HG03565 (cell line): ENCODE results near the gene TRIM67.
A peak's percentile ranks its signal among the peaks of the same experiment; 100 is the strongest.

ENCODE experiments used
- ATAC-seq: cut with Tn5 transposase; IDR thresholded peaks from one replicate; pipeline ENCODE4 v1.9.1; 2021; ENCODE audit warnings: mild to moderate bottlenecking, moderate library complexity; ENCODE audit not compliant: unreplicated experiment

The TRIM67 gene

DNA sequence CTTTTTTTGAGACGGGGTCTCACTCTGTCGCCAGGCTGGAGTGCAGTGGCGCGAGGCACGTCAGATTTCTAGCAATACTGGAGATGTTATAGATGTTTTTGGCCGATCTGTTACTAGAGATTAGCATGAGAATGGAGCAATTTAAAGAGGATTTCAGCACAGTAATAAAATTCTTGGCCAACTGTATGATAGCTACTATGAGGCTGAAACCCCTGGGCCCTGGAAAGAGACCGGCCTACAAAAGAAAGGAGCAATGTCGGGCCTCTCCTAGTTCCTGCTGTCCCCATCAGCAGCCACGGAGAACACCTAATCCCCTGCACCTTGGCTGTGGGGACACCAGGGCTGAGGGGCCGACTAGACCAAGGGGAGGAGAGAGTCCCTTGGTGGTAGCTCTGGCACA lies 69.7 kb downstream of the TRIM67 start:
- no peak for ATAC-seq

DNA sequence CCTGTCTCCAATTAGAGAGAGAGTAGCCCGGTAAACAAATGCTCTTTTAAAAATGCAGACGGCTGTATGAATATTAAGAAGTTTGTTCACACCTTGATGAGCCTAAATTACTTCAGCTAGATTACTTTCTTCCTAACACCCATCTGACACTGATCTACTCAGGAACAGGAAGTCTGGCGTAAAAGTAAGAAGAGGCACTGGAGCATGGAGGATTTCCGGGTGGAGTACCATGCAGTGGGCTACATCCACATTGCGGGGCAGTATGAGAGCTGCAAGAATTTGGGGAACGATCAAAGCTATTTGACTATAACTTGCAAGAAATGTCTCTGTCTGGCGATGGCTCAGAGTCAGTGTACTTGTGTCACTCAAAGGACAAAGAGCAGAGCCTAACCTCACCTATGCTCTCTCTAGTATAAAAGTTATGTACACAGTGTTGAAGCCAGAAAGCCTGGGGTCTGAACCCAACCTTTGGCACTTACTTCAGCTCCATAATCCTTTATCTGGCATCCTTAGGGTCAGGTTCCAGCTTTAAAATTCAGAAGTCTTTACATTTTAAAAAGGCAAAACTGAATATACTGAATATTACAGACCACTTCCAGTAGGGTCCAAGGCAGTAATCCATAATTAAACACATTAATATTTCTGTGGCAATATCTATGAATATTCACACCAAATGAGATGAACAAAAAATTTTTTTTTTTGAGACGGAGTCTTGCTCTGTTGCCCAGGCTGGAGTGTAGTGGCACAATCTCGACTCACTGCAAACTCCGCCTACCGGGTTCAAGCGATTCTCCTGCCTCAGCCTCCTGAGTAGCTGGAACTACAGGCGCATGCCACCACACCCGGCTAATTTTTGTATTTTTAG lies 71.2 kb downstream of the TRIM67 start:
- ATAC-seq = peak; percentile 49

DNA sequence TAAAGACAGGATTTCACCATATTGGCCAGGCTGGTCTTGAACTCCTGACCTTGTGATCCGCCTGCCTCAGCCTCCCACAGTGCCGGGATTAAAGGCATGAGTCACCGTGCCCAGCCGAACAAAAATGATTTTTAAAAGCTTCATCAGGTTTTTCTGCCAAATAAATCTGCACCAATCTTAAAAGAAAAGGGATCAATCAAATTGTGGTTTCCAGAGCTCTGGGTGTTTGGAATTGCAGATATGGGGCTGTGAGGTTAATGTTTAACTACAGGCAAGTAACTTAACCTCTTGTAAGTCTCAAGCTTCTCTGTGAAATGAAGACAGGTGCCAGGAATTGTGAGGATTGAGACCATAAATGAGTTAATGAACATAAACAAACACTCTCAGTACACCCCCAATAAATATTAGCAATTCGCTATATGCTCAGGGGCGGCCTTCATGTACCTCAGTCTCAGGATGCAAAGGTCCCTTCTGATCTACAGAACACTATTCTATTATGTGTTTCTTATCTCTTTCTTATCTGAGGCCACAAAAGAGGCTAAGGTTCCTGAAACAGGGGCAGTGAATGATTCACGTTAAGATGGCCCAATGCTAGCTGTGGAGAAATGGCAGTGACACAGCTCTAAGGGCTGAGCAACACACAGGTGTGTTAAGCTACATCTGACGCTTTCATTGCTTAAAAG lies 72.0 kb downstream of the TRIM67 start:
- no peak for ATAC-seq

DNA sequence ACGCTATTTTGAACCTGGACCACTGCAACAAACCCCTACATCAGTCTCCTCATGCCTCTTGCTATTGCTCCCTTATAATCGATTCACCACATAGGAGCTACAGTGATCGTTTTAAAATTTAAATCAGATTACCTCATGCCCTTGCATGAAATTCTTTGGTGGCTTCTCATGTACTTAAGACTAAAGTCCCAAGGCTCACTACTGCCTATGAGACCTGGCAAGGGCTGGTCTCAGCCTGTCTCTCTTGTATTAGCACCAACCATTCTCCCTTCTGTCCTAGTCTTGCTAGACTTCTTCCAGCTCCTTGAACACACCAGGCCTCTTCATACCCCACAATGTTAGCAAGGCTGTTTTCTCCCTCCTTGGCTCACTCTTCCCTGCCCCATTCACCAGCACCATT lies 72.6 kb downstream of the TRIM67 start:
- ATAC-seq = no peak

DNA sequence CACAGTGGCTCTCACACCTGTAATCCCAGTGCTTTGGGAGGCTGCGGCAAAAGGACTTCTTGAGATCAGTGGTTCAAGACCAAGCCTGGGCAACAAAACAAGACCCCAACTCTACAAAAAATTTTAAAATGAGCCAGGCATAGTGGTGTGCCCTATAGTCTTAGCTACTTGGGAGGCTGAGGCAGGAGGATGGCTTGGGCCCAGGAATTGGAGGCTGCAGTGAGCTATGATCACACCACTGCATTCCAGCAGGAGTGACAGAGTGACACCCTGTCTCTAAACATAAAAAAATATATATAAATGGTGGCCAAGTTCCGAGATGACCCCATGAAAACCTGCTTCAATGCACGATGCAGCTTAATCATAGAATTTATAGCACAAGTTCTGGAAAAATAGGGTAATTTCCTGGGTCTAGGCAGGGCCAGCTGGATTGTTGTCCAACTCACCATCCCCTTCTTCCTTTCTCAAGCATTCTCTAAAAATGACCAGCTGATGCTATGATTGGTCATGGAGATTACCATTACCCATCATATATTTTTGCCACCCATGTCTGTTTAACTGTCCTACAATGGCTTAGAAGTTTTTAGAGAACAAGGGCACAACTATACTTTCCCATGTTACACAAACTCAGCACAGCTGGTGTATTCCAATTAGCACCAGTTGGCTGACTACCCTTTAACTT lies 73.8 kb downstream of the TRIM67 start:
- no peak for ATAC-seq

DNA sequence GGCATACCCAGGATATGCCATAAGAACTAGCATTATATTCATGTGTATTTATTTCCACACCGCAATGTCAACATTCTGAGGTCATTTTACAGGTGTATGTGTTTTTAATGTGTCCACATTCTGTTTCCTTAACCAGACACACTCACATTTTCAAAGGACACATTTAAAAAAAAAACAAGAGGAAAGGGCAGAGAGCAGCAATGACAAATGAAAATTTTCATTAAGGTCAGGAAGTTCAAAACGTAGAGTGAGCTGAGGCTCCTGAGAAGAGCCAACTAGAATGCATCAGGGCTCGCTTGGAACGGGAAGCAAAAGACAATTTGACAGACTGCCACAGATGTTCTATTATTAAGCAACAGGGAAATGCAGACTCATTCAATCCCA lies 74.3 kb downstream of the TRIM67 start:
- no peak for ATAC-seq

DNA sequence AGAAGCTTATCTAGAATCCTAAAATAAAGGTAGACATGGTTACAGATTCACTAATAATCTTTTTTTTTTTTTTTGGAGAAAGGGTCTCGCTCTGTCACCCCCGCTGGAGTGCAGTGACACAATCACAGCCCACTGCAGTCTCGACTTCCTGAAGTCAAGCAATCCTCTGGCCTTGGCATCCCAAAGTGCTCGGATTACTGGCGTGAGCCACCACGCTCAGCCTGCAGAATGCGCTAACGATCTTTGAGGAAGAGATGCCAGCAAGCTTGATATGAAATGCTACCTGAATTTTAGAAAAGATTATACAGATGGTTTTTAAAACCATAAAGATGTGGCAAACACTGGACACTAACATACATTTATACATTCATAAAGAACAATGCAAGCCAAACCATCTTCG lies 75.1 kb downstream of the TRIM67 start:
- ATAC-seq = no peak

DNA sequence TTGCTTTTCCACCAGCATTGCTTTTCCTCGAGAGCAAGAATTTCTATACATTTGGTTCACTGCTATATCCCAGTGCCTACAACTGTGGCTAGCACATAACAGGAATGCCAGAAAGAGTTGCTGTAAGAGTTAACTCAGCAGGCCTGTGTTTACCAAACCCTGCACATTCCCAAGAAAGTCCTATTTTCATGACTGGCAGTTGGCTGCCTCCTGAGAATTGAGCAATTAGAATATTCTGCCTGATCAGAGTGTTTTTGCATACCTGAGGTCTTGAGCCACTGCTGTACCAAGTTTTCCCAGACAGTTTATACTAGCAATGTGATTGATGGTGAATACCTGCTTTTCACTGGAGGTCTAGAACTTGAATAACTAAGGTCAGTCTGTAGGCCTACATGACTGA lies 76.4 kb downstream of the TRIM67 start:
- no peak for ATAC-seq

DNA sequence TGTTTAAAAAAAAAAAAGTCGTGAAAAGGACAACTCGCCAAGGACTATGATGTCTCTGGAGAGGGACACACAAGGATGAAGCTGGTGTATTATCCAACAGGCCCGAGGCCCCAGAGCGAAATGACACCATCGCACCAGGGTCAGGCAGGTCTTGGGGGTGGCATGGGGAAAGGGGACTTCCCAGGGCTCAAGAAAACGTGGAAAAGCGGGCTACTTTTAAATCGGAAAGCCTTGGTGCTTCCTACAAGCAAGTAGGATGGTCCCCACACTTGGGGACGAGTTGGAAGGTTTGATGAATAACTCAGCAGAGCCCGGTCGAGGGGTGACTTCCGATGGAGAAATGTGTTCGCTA lies 78.6 kb downstream of the TRIM67 start:
- no peak for ATAC-seq

DNA sequence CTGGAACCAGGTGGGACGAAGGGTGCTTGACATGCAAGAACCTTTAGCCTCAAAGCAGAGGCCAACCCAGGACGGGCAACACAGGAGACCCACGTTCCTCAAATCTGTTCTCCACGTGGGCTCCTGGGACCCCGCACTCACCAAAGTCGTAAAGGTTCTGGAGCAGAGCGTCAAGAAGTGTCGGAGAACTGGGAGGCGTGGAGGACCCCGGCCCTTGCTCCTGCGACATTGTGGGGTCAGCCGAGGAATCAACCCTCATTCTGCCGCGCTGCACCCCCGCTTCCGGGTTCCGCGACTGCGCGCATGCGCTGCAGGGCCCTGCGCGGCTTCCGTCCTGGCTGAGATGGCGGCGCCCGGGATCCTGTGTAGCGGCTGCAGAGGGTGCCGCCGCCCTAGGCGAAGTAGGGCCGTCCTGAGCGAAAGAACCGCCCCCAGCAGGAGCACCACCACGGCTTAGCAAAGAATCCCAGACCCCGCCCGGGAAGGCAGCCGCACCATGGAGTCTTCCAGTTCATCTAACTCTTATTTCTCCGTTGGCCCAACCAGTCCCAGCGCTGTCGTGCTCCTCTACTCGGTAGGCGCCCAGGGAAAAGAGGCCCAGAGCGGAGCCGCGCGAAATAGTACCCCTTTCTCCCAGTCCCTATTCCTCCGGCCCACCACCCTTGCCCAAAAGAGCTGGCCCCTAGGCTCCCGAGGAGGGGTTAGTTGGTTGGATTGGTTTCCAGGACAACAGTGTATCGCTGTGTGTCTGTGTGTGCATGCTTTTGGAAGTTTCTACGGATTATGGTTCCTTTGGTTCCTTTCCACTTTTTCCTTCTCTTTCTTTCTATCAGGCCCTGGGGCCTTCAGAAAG lies 79.3 kb downstream of the TRIM67 start, which contains the start of gene GNPAT:
GNPAT (plus strand) TSS at position 330 of the 853 bp plus-strand sequence; CDS start at position 497, 167 bp downstream.
- ATAC-seq = peak; percentile 86

DNA sequence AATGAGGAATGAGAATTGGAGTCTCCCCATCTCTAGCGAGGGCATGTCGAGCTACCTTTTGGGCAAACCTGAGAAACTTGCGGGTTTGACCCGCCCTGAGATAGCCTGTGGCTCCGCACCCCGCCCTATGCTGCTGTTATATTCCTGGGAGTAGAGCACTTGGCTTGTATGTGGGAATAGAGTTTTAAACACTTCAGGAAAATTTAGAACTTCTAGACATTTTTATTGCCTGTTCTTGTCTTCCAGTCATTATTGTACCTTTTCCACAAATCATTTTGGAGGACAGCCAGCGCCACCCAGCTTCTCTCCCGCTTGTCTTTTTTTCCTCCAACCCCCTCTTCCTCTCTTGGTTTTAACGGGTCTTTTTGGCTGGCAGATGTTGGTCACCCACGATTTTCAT lies 79.9 kb downstream of the TRIM67 start:
- peak; percentile 23 for ATAC-seq

DNA sequence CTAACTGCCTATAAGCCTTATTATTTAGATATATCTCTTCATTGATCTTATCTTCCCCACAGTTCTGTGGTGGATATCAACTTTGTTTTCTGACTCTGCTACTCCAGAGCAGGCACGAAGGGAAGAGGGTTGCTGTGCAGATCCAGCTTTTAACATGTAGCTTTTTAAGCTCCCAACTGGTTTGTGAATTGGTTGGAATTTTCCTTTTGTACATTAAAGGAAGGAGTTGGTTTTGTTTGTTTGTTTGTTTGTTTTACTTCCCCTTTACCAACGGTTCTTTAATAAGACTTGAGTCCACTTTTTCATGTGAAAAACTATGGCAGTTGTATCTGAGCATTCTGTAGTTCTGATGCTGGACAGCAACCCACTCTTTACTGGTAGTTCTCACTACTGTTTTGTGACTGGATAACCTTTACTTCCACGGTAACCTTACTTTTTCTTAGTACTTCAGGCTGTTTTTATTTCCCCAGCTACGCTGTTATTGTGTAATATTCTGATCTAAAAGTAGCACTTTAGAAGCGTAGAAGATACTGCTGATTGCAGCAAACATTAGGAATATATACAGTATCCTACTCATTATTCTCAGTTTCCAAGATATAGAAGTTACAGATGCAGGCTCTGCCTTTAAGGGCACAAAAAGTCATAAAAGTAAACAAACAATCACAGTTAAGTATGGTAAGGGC lies 80.8 kb downstream of the TRIM67 start:
- ATAC-seq = no peak

DNA sequence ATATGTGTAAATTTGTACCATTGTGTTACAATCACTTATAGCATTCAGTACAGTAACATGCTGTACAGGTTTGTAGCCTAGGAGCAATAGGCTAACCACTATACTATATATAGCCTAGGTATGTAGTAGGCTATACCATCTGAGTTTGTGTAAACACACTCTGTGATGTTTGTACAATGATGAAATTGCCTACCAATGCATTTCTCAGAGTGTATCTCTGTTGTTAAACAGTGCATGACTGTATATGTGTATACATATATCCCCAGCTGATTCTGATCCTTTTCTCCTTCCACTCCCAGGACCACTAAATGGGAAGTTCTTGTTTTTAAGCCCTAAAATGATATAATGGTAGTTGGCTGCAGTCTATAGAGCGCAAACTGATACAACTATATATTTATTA lies 86.9 kb downstream of the TRIM67 start:
- no peak for ATAC-seq

DNA sequence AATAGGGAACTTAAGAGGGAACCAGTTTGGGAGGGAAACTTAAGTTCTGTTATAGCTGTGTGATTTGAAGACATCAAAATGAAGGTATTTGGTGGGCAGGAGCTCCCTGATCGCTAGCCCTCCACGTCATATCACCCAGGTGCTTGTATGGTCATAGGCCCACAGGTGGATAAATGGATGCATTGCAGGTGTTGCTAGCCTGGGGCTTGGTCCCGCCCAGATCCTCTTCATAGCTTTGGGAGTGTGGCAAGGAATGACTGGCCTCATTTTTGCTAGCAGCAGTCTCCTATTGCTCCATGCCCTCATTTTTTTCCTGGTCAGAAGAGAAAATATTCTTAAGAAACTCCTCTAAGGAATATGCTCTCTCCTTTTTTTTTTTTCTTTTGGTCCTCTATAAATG lies 90.5 kb downstream of the TRIM67 start:
- no peak for ATAC-seq

DNA sequence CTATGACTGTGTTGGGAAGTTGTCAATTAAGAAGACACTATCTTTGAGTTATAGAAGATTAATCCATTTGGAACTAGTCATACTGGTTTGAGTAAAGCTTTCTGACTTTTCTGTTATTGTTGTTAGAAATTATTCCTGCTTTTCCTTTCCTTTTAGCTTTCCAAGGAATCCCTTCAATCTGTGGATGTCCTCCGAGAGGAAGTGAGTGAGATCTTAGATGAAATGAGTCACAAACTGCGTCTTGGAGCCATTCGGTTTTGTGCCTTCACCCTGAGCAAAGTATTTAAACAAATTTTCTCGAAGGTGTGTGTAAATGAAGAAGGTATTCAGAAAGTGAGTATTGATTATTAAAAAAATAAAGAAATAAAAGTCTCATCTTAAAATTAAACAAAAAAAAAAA lies 98.5 kb downstream of the TRIM67 start:
- no peak for ATAC-seq

DNA sequence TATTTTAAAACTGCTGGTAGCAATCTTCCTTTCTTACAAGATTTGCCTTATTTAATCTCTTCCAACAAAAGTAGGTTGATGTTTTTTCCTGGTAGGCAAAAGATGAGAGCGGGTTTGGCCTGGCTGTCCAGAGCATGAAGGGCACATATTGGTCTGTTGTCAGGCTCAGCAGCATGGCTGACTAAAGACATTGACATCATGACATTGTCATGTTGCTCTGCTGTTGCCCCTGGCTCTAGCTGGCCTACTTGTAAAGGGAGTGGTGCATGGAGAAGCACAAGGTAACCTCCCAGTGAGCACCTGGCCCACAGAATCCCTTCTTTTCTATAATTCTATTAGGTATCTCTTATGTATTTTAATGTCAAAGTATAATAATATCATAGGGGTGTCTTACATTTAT lies 102.8 kb downstream of the TRIM67 start:
- no peak for ATAC-seq

DNA sequence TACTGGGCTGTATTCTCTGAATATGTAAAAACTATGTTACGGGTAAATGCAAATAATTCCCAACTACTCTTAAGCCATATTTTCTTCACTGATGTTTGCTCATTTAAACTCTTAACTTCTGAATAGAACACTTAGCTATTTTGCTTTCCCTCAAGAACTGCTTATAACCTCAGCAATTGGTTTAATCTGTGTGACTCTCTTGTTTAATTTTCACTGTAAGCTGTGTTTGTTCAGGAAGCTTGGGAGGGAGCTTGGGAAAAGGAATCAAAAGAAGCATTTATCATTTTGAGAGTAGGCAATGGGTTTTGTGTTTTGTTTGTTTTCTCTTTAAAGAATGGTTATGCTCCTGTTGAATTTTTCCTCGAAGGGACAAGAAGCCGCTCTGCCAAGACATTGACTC lies 103.5 kb downstream of the TRIM67 start:
- no peak for ATAC-seq

DNA sequence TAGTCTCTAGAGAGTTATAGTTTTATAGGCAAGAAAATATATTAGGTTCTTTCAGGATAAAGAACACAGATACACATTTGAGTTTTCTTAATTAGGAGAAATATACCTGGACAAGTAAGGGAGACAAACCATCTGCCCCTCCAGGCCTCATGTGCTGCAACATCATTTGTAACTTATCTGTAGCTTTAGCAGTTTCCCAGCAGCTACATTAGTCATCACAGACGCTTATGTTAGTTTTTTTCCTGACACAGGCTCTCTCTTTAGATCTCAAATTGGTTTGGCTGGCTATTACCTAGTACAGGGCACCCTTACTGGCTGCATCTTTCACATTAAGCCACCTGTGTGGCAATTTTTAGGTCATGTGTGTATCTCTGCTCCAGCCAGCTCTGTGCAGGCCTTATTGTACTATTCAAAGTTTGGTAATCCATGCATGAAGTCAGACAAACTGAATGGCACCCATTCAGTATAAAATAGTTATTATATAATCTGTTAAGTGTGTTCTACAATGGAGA lies 105.0 kb downstream of the TRIM67 start:
- ATAC-seq = no peak
